BJ (cell line): ENCODE data around the gene SLC19A2. TPM values are rescaled to one million over a fixed set of nuclear protein-coding genes. Genes with fewer than 3 reads are reported as not detected.

Source experiments
- CTCF ChIA-PET: fragments of 350-600 bp; formaldehyde crosslinking; extraction: SDS; loops from one replicate; lab custom pipeline; 2021; ENCODE audit warnings: antibody characterized with exemption, inconsistent platforms; lab: Yijun Ruan, JAX
- POLR2A ChIA-PET: fragments of 300-600 bp; sonication (Branson Sonifier 250); formaldehyde crosslinking; extraction: SDS; loops from one replicate; lab custom pipeline; 2021; ENCODE audit warnings: antibody characterized with exemption; lab: Charles Lee
- DNase-seq: peaks from one replicate; pipeline ENCODE4 v3.0.0-alpha.2; 2011; ENCODE audit warnings: low read depth
- H3K27me3 ChIP-seq: 2 replicates; pipeline ENCODE4 v1.6.0; 2011; ENCODE audit warnings: low read length; ENCODE audit not compliant: control insufficient read depth, insufficient read depth
- H3K36me3 ChIP-seq: 2 replicates; pipeline ENCODE4 v1.5.1; 2011; ENCODE audit warnings: low read length; ENCODE audit not compliant: control insufficient read depth, insufficient read depth
- H3K4me3 ChIP-seq: 2 replicates; pipeline ENCODE4 v1.5.1; 2011; ENCODE audit warnings: low read depth, mild to moderate bottlenecking, control low read depth, low read length
- CTCF ChIP-seq: IDR thresholded peaks from 2 replicates; pipeline ENCODE4 v1.5.1; 2011; ENCODE audit warnings: low read depth, mild to moderate bottlenecking, control low read depth, inconsistent platforms, low read length, moderate library complexity; ENCODE audit not compliant: insufficient read depth
- polyA plus RNA-seq: library from polyadenylated mRNA; depleted of rRNA; stranded (reverse); fragments of >200 nt; gene quantifications from 2 replicates; pipeline ENCODE4 v1.2.3, GENCODE V29; 2011

SLC19A2 gene
- polyA plus RNA-seq, 1 experiment, result 3.3 TPM

GRCh38 chr1:169468982-169469381, 16.8 kb downstream of the SLC19A2 start:
- CTCF ChIA-PET, result no interaction called here
- TF ChIP-seq CTCF, result no peak
- Histone ChIP-seq H3K27me3 (no peaks in the 10 kb centered on the region), H3K36me3 (no peaks in the 10 kb centered on the region), H3K4me3 (no peak overlapping the region)
- POLR2A ChIA-PET, result interaction anchor here (0.5 kb wide), 1 partner anchor 71 kb away, joined by 3 read pairs; no protein-coding TSS in a partner anchor
- DNase-seq, result no peak

DNA sequence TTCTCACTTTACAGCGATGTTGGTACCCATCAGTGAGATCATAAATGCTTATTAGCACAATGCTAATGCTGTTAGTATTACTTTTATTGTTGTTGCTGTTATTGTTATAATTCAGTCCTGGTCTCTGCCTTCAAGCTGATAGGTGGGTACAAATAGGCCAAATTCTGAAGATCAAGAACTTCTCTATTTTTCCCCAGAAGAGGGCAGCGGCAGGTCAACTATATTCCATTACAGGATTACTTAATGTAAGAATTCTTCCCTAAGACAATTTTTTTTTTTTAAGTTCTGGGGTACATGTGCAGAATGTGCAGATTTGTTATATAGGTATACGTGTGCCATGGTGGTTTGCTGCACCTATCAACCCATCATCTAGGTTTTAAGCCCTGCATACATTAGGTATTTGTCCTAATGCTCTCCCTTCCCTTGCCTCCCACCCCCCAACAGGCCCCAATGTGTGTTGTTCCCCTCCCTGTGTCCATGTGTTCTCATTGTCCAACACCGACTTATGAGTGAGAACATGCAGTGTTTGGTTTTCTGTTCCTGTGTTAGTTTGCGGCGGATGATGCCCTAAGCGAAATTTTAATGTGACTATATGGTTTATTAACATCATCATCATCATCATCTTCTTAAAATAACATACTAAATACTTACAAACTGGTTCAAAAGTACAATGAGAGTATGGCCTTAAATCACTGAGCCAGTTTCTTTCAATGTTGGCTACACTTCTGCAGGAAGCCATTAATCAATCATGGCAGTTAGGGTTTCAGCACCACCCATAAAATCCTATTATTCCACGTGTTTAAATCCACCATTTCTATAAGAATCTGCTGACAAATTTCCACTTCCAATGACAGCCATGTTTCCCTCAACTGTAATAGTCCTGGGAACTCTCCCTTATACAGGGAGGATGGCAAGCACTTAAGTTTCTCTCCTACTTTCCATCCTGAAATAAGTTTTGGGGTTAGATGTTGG, 19.2 kb downstream of the SLC19A2 start:
- Histone ChIP-seq H3K27me3 (no peaks in the 10 kb centered on the region), H3K36me3 (no peaks in the 10 kb centered on the region), H3K4me3 (no peak overlapping the region)
- POLR2A ChIA-PET, result no interaction called here
- no peak for DNase-seq
- CTCF ChIA-PET, result interaction anchor here (0.7 to 3.9 kb wide), 7 partner anchors 8 to 269 kb away, joined by 3 to 11 read pairs (median 4); no protein-coding TSS in a partner anchor
- peak; percentile 48 for TF ChIP-seq CTCF

- no peak for TF ChIP-seq CTCF
- ChIA-PET CTCF (interaction anchor here (0.6 to 3.9 kb wide), 8 partner anchors 9 to 270 kb away, joined by 3 to 11 read pairs (median 4); no protein-coding TSS in a partner anchor), POLR2A (no interaction called here)
- Histone ChIP-seq H3K36me3 (no peaks in the 10 kb centered on the region), H3K27me3 (no peaks in the 10 kb centered on the region), H3K4me3 (no peak overlapping the region)
- no peak for DNase-seq
These were observed 20.5 kb downstream of the SLC19A2 start for GRCh38 chr1:169465281-169465680.

GRCh38 chr1:169462385-169462784, 23.4 kb downstream of the SLC19A2 start:
- Histone ChIP-seq H3K4me3 (no peak overlapping the region), H3K36me3 (no peaks in the 10 kb centered on the region), H3K27me3 (peaks cover 1% of the 10 kb centered on the region; the same call in 1 of the 2 replicates)
- no peak for TF ChIP-seq CTCF
- ChIA-PET CTCF (interaction anchor here (2.4 kb wide), 1 partner anchor 84 kb away, joined by 12 read pairs; no protein-coding TSS in a partner anchor), POLR2A (interaction anchor here (0.6 kb wide), 1 partner anchor 12 kb away, joined by 3 read pairs; no protein-coding TSS in a partner anchor)
- DNase-seq, result no peak

GRCh38 chr1:169461390-169462000, 24.2 kb downstream of the SLC19A2 start:
- peaks cover 1% of the 10 kb centered on the region; the same call in 1 of the 2 replicates for H3K27me3 ChIP-seq
- POLR2A ChIA-PET, result no interaction called here
- TF ChIP-seq CTCF, result no peak
- DNase-seq, result no peak
- no peak overlapping the region for H3K4me3 ChIP-seq
- CTCF ChIA-PET, result interaction anchor here (2.4 kb wide), 1 partner anchor 85 kb away, joined by 12 read pairs; no protein-coding TSS in a partner anchor
- H3K36me3 ChIP-seq, result no peaks in the 10 kb centered on the region
